Activated CD8-positive, alpha-beta memory T cell treated with anti-CD3 and anti-CD28 coated beads, Interleukin-2, amount 50 U/mL, for 1 hour (primary cell): Measurements from ENCODE around the gene CMIP.
"Not testable (repeated sequence)": the region's sequence is repeated elsewhere in the genome, so short reads cannot be mapped to it uniquely, and the experiment has no call there.

Experiments used
- DNase-seq: peaks from one replicate; pipeline ENCODE4 v3.0.0-alpha.2; 2020; ENCODE audit errors: extremely low read depth

CMIP gene

GRCh38 chr16:81517629-81518438 lies 73.2 kb downstream of the CMIP start:
- no peak for DNase-seq

- DNase-seq, result no peak
Measured at GRCh38 chr16:81518439-81518757, 73.8 kb downstream of the CMIP start.

DNA sequence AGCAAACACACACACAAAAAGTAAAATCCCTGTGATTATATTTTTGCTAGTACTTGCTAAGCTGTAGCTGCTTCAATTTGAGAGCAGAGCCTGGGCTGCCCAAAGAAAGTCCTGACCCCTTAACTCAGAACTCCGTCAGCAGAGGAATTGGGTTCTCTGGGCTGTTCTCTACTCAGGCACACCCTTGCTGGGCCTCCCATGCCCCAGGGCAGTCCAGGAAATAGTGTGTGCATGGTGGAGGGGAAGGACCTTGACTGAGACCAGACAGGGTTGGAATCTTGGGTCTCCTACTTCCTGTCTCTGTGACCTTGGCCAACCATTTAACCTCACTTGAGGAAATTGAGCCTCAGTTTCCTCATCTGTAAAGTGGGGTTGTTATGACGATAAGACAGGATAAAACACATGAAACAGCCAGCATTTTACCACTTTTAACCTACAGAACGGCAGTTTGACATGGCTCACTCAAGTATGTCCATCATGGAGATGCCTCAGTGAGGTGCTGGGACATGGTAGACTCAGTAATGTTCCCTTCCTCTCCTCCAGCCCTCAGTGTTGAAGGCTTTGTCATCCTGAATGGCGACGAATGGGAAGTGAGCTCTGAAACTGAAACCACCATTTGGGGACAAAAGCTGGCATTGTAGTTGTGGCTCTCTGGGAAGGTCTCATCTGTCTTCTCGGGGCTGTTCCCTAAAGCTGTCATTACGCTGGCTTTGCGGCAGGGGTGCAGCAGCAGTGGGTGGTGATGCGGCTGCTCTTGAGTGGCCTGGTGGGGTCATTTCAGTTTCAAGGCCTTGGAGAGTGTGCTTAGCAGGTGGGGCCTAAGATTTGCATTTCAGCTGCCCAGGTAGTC lies 74.9 kb downstream of the CMIP start:
- no peak for DNase-seq

GRCh38 chr16:81520151-81520470 lies 75.5 kb downstream of the CMIP start:
- no peak for DNase-seq

DNA sequence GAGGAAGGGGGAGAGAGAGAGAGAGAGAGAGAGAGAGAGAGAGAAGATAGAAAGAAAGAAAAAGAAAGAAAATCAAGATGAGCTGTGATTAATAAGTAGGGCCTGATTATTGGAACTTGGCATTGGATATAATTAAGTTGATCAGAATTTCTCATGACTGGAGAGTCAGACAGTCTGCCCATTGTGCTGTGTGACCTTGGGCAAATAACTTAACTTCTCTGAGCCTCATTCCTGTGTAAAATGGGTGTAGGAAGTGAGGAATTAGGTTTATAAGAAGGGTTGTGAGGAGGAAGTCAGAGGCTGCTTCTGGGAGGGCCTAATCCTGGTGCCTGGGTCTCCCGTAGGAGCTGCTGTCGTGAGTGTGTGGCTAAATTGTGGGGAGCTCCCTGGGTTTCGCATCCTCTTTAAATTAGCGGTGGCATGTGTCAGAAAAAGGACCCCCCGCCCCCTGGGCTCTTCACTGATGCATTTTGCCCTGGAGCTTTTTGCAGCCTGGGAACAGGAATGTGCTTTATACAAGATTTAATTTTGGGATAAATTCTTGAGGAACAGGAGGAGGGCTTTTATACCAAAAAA lies 76.0 kb downstream of the CMIP start:
- no peak for DNase-seq

DNA sequence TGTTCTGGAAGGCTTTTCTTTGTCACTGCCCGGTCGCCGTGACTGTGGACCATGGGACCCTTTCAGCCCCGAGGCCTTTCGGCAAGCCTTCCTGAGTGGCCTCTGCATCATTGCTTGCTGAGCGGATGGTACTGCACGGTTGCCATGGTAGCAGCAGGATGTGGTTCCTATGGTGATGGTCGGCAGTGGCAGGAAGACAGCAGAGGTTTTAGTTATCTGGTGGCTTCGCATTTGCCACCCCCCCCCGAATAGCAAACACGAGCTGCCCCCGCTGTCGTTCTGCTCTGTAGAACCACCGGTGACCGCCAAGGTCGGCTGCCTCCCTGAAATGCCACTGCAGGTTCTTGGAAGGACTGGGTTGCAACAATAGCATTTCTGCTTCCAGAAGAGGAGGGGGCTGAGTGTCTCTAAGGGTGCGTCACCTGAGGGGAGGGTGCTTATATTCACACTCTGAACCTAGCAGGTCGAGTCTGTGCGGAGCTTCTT lies 76.6 kb downstream of the CMIP start:
- DNase-seq, result peak; percentile 45

GRCh38 chr16:81522108-81522701 lies 77.6 kb downstream of the CMIP start:
- DNase-seq, result no peak

GRCh38 chr16:81522851-81523250 lies 78.2 kb downstream of the CMIP start:
- DNase-seq, result not testable (repeated sequence)

DNA sequence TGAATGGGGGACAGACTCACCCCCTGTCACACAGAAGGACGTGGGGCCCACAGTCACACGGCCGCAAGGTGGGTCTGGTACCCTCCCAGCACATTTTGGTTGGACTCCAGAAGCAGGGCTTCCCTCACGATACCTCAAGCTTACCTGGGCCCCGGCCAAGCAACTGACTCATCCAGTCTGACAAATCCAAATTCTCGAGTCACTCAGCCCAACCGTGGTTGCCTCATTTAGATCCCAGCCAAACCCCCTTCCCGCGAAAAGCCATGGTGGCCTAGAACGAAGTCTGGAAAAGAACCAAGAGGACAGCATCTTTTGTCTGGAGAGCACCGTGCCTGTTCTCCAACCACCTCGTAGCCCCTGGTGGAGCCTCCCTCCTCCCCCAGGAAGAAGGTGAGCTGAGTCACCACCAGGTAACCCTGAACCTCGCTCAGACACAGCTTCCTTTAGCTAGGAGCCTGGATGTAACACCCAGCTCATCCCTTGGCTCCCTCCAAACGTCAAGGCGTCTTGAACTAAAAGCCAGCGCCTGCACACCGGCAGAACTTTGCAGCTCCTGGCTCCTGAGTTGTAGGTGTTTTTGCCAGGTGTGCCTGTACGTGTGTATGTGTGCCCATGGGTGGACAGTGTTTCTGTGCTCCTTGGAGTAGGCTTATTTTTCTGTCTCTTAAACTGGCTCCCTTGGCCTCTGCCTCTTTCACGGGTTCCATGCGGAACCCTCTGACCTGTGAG lies 78.9 kb downstream of the CMIP start:
- no peak for DNase-seq

GRCh38 chr16:81524382-81524781 lies 79.8 kb downstream of the CMIP start:
- DNase-seq, result peak; percentile 56

- DNase-seq, result not testable (repeated sequence)
Measured at GRCh38 chr16:81524885-81525284, 80.3 kb downstream of the CMIP start.

GRCh38 chr16:81526199-81526598 lies 81.6 kb downstream of the CMIP start:
- no peak for DNase-seq

GRCh38 chr16:81526935-81527334 lies 82.3 kb downstream of the CMIP start:
- DNase-seq, result no peak

DNA sequence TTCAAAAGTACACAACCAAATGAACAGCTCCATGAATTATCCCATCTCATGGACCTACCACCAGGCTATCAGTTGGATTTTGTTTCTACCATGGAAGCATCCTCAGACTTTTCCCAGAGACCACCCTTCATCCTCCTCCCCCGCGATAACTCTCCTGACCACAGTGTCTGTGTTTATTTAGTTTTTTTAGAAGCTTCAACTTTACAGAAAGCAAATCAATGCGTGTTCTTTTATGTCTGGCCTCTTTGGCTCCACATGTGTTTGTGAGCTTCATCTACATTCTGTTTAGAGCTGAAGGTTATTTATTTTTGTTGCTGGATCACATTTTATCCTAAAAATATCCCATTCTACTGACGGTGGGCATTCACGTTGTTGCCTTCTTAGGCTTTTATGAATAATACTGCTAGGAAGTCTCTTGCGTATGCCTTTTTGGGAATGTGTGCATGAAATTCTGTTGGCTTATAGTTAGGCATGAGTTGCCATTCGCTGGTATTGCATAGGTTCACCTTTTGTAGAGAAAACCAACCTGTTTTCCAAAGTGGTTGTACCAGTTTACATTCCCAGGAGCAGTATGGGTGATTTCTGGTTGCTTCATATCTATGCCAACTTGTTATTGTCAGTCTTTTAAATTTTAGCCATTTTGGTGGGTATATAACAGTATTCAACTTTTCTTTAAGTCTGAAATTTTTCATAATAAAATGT lies 83.0 kb downstream of the CMIP start:
- no peak for DNase-seq

DNA sequence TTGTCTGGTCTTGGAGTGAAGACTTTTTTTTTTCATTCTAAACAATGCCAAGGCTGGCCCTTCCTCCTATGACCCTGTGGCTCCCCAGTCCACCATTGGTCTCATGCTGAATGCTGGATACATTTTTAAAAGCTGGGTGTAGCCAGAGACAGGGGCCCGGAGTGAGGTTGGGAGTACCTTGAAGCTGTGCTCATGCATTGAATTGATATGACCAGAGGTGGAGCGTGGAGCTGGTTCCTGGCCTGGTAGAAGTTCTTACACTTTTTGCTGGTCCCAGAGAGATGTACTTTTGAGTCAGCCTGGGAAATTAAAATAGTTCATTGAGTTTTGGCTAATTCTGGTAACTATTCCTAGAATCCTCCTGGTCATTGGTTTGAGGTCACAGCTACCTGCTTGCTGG lies 83.6 kb downstream of the CMIP start:
- DNase-seq, result no peak

GRCh38 chr16:81530296-81530721 lies 85.7 kb downstream of the CMIP start:
- DNase-seq, result no peak

DNA sequence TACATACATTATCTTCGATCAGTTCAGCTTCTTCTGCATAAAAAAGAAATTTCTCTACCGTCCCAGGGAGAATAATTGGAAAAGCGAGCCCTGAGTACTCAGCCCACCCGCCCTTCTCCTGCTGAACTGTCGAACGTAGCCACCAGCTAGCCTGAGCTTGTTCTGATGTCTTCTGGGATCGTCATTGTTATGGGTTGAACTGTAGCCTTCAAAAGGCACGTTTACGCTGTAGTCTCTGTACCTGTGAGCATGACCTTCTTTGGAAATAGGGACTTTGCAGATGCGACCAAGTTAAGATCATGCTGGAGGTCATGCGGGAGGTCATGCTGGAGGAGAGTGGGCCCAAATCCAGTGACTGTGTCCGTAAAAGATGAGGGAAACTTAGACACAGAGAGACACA lies 86.2 kb downstream of the CMIP start:
- no peak for DNase-seq

DNA sequence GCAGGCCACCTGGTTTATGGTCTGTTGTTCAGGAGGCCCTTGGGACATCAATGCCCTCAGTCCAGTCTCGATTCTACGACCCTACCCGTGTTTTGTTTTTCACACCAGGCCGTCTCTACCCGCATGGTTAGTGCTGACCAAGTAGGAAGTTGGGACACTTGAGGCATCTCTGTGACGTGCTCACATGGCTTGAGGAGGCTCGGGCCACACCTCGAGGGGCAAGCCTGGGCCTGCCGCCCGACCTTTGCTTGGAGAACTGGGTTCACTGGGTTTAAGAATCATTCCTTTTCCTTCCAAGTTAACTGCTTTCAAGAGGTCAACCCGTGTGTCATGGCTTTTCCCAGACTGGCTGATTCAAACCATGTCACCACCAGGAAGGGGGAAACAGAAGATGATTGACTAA lies 86.8 kb downstream of the CMIP start:
- DNase-seq, result no peak

DNA sequence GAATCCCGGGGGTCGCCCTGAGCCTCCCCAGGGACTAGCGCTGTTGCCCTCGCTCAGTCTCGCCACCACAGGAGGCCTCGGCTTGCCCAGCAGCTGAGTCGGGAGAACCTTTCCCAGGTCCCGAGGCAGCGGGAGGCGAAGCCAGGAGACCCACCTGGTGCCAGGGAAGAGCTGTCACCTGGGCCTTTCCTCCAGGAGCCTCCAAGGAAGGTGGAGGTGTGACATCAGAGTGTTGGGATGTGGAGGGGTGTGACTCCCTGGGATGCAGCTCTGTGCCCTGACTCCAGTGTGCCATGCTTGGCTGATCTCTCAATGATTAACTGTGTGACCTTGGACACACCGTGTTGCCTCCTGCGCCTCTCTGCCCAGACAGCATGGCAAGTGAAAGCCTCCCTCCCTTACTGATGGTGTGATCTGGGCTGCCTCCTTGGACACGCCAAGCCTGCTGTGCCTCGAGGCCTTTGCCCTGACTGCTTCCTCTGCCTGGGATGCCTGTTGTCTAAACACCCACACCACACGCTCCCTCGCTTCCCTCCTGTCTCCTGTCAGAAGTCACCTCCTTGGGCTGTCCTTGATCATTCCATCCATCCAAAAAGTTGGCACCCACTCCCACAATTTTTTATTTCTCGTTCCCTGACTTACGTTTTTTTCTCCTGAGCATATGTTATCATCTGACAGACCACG lies 88.0 kb downstream of the CMIP start:
- no peak for DNase-seq

DNA sequence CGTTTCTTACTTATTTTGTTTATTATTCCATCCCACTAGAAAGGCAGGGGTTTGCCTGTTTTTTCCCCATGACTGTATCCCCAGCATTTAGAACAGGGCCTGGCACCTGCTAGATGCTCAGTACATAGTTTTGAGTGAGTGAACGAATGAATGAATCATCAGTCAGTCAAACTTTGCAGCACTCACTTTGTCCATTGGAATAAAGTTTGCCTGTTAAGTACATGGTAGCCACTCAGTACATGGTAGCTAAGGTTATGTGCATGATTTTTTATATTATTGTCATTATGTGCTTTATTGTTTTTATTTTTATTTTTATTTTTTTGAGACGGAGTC lies 88.5 kb downstream of the CMIP start:
- DNase-seq, result no peak
